ENCODE results near the gene PROX1.

- TF ChIP-seq CTCF (IDR thresholded peaks at IDR 0.05) = no peak
- TF ChIP-seq EZH2 (IDR thresholded peaks at IDR 0.05) = no peak
Measured at GRCh38 chr1:214044438-214045214, 56.9 kb downstream of the PROX1 start.

Data from neural progenitor cell (in vitro differentiated cells).